ENCODE data around the gene THSD1.

THSD1 gene, protein sequence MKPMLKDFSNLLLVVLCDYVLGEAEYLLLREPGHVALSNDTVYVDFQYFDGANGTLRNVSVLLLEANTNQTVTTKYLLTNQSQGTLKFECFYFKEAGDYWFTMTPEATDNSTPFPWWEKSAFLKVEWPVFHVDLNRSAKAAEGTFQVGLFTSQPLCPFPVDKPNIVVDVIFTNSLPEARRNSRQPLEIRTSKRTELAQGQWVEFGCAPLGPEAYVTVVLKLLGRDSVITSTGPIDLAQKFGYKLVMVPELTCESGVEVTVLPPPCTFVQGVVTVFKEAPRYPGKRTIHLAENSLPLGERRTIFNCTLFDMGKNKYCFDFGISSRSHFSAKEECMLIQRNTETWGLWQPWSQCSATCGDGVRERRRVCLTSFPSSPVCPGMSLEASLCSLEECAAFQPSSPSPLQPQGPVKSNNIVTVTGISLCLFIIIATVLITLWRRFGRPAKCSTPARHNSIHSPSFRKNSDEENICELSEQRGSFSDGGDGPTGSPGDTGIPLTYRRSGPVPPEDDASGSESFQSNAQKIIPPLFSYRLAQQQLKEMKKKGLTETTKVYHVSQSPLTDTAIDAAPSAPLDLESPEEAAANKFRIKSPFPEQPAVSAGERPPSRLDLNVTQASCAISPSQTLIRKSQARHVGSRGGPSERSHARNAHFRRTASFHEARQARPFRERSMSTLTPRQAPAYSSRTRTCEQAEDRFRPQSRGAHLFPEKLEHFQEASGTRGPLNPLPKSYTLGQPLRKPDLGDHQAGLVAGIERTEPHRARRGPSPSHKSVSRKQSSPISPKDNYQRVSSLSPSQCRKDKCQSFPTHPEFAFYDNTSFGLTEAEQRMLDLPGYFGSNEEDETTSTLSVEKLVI

DNA sequence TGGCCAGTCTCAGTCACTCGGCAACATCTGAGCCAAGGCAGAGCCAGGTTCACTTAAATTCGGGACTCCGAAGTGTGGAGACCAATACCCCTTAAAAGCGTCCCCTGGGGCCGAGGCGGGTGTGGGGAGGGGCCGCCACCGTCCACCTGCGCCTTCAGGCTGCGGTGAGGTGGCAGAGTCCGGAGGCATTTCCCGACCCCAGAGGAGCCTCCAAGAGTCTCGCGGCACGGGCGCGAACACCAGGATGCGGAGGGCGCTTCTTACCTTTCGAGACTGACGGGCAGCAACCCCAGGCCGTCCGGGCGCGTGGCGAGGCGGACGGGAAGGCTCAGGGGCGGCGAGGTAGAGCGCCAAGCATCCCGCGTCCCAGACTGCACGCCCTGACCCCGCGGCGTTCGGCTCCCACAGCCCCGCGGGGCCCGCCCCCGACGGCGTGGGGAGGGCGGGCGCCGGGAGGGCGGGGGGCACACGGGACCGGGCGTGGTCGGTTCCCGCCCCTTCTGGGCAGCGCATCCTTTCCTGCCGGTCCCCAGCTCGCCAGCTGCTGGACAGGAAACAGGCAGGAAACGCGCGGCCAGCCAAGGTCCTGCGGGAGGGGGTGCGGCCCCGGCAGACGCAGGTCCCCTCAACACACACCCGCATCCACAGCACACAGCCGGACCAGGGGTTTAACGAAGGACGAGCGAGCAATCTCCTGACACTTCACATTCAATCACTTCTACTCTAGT is at the start of gene THSD1:
Gene THSD1, minus strand, starts transcription at position 406 of the 728 bp plus-strand sequence. CDS start 3,572 bp downstream, outside the sequence.
- DNase-seq = no peak

DNA sequence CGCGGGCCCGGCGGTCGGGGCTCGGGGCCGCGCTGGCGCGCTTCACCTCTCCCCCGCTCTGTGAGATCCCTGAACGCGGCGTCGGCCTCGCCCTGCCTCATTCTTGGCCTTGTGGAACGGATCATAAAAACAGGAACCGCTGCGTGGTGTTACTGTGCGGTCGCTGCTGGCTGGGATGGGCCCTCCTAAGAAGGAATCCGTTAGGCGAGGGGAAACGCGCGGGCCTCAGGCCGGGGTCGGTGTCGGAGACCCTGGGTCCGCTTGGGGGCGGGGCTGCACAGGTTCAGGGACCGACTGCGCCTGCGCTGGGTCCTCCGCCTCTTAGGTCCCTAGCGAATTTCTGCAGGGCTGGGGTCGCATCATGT is 49.7 kb upstream of the THSD1 start:
- DNase-seq = peak; percentile 58

GRCh38 chr13:52454820-52455676 is 49.1 kb upstream of the THSD1 start, which contains the start of gene CKAP2:
Gene CKAP2 (plus strand): TSS chr13:52455478. CDS start chr13:52455557, 79 bp downstream.
- peak; percentile 90 for DNase-seq

DNA sequence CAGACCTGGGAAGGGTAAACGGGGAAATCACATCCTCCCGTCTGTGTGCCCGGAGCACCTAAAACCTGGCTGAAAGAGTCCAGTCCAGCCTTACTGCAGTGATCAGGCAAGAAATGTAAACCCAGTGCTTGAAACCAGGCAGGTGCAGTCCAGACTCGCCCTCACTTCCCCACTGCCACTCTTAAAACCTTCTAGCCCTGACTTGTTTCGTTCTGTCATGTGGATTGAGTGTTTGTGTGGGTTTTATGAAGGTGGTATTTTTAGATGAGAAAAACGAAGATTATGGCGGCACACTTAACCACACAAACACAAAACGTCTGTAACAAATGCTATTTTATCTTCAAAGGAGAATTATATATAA is 48.5 kb upstream of the THSD1 start:
- no peak for DNase-seq

DNA sequence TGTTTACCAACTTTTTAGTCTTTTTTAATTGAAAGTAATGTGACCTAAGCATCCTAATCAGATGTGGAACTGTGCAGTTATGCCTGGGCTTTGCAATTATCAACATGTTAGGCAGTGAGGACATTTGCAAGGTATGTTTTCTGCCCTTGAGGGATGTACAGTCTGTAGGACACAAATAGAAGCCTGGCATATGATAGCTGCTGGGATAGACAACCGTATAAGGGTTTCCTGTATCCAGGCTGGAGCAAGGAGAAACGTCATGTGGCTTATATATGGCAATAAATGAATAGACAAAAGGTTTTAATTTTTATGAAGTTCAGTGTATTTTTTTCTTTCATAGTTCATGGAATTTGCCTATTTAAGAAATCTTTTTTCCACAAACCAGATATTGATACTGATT is 46.5 kb upstream of the THSD1 start:
- DNase-seq = no peak

- DNase-seq = no peak
Observed at GRCh38 chr13:52451135-52451804, 45.3 kb upstream of the THSD1 start.

DNA sequence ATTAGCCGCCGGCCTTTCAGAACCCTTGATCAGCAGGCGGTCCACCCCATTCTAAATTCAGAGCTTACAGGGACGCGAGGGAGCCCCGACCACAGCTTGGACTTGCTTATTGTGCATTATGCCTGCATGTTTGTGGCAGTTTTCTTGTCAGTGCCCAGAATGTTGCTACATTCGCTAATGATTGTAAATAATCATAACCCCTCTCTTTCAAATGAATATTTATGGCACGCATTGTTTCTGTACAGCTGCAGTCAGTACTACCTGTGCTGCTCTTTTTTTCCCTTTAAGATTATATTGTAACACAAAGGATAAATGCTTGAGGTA is 44.8 kb upstream of the THSD1 start:
- DNase-seq = no peak

- peak; percentile 88 for DNase-seq
Observed at GRCh38 chr13:52450012-52450792, 44.2 kb upstream of the THSD1 start, which contains the start of gene VPS36. Gene VPS36 (minus strand): TSS chr13:52450634. CDS start chr13:52450594, 40 bp downstream.

DNA sequence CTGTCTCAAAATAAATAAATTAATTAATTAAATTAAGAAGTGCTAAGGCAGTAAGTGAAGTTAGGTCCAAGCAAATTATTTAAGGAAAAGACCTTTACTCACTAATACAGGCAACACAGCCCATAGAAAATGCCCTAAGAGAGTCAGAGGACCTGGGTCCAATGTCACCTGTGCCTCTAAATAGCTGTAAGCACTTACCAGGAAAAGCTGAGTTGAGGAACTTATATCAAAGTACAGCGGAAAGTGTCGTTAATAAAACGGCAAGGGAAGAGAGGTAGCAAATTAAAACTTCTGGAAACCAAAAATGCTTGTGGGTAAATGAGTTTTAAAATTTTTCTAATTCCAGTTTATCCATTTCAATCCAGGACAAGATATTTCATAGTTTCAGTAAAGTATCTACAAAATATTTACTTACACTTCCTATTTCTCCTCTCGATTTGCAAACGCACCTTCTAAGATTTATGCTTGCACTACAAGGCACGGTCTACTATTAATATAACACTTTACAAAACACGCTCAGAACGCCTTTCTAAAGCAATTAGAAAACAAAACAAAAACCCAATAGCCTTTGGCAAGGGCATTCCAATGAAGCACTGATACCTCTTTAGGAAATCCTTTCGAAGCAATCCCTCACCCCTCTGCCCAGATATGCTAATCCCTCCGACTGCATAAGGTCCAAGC is 43.5 kb upstream of the THSD1 start:
- no peak for DNase-seq

DNA sequence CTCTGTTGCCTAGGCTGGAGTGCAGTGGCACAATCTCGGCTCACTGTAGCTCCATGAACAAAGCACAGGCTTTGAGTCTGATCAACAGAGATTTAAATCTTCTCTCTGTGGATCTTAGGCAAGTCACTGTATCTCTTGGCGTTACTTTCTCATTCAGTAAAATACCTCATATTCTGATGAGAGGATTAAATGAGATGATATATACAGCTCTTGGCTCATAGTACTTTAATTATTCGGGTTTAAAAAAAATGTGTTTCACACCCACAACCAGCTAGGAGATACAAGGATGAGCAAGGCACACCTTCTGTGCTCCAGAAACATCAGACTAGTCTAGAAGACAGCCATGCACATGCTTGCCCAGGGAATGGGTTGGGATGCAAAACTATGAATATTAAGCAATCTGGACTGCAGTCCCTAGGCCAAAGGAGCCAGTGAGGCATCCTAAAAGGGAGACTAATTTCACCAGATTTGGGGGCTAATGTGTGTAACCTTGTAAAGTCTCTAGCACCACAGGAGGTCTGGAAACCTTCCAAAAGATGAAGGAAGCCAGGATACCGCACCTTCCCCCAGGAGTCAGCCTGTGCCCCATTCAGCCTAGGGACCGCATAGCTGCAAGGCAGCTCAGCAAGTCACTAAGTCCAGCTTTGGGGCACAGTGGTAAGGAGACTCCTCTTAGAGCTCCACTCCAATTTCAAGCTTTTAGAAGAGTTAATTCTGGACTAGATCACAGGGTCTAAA is 42.0 kb upstream of the THSD1 start:
- no peak for DNase-seq

DNA sequence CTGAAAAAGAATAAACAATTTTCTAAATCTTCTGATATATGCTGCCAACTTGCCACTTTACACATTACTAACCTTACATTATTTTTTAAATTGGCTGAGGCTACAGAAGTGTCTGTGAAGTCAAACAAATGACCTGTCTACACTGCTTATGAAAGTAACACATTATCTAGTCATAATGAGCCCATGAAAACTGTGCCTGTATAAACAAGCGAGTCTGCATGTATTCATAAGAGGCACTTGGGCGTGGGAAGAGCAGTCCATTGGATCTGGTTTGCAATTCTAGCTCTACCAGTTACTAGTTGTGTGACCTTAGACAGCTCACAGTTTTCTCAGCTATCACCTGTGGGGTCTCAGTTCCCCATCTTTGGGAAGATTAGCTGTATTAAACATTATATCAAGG is 41.4 kb upstream of the THSD1 start:
- no peak for DNase-seq

DNA sequence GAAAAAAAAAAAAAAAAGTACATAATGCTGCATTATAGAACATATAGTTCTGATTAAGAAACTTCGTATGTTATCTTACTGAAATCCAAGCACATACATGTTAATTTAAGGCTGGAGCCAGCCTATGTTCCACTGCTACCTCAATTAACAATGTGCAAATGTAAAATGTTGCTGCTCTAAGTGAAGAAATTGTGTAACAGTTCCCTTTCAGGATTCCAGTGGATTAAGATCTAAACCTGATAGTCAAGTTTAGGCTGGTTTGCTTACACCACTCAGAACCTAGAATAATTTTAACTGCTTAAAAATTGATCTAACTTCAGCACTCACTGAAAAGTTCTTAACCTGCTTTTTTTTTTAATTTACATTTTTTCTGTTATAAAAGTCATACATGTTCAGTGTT is 40.3 kb upstream of the THSD1 start:
- no peak for DNase-seq

DNA sequence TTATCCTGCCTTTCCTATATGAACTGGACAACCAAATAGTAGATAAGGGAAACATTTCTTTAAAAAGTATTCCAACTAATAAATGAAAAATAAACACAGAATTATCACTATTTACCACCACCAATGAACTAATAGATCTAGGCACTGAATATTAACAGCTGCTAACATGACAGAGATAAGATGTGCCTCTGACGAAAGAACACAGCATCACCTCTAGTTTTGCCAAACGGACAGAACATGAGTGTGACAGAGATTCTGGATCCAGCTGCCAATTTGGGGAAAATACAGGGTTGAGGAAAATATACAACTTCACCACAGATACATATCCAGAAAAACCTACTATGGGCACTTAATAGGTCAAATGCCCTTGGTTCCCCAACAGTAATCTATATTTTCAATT is 26.5 kb upstream of the THSD1 start:
- DNase-seq = no peak

DNA sequence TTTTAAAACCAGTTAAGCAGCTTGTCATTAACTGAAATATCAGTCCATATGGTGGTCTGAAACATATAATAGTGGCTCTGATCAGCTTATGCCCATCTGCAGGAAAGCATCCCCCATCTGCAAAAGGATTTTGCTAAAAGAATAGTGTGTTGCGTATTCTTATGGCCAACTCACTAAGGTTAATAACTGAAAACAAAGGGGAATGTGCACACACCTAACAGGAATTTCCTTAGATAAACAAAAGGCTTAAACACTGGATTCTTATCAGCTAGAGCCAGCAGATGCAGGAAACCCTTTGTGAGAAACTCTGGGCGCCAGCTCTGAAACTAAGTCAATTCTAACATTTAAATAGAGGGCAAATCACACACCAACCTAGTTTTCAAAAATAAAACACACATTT is 22.3 kb upstream of the THSD1 start:
- DNase-seq = no peak

DNA sequence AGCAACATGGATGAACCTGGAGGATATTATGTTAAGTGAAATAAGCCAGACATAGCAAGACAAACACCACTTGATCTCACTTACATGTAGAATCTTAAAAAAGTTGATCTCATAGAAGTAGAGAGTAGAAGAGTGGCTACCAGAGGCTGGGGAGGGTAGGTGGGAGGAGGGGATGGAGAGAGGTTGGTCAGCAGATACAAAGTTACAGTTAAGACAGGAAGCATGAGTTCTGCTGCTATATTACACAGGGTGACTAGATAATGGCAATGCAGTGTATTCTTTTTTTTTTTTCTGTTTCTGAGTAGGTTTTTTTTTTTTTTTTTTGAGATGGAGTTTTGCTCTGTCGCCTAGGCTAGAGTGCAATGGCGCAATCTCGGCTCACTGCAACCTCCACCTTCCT is 15.2 kb upstream of the THSD1 start:
- no peak for DNase-seq

DNA sequence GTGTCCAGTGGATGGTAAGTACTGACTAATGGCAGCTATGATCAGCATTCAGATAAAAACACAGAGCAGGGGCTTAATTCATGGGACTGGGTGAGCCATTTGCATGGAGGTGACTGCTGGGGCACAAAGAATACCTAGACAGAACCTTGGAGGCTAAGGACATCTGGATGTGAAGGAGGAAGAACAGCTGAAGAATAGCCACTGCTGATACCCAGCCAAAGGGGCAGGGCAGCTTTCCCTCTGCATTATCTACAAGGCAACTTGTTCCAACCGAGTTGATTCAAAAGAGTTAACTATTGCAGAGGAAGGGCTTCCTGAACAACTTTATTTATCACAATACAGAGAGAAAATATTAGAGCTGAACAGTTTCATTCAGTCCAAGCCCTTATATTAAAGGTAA is 13.1 kb upstream of the THSD1 start:
- no peak for DNase-seq

- no peak for DNase-seq
Observed at GRCh38 chr13:52414963-52415362, 9.0 kb upstream of the THSD1 start.

DNA sequence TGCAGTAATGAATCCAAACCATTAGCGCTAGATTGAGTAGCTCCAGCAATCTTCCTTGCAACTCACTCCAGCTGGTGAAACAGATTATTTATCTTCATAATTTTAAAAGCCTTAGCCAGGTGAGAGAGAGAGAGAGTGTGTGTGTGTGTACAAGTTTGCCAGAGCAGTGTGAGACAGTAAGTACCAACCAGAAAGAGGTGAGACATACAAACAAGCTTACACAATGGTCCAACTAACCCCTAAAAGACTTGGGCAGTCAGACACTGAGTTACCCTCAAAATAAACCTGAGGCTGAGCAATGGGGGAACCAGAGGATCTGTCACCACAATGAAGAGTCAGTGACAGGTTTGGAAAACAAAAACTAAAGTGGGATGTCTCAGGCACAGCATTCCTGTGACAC is 8.1 kb upstream of the THSD1 start:
- DNase-seq = no peak

- DNase-seq = no peak
Observed at GRCh38 chr13:52412128-52412527, 6.2 kb upstream of the THSD1 start.

- DNase-seq = no peak
Observed at GRCh38 chr13:52411629-52412028, 5.7 kb upstream of the THSD1 start.

Data from NCI-H1092 (cell line).